OCI-LY7 (cell line): ENCODE results near the gene TRPM2.

ENCODE experiments used
- CTCF ChIP-seq: fragments of 200-600 bp; sonication (generic); conservative IDR thresholded peaks from 2 replicates; pipeline ENCODE4 v1.5.1; 2014; ENCODE audit warnings: mild to moderate bottlenecking, antibody characterized with exemption, low read length, moderate library complexity, mixed read lengths
- EZH2phosphoT487 ChIP-seq: fragments of 200-600 bp; sonication (generic); IDR thresholded peaks from 2 replicates; pipeline ENCODE4 v1.6.1; 2018; ENCODE audit warnings: low read depth, borderline replicate concordance, mild to moderate bottlenecking, mixed run types, antibody characterized with exemption, low read length, moderate library complexity, mixed read lengths

GRCh38 chr21:44431300-44431699, 77.9 kb downstream of the TRPM2 start:
- TF ChIP-seq CTCF (no peak), EZH2phosphoT487 (no peak)
